ENCODE data around the gene APC. TPM values are rescaled to one million over a fixed set of nuclear protein-coding genes. Genes with fewer than 3 reads are reported as not detected.

Gene APC
- total RNA-seq, 2 donors from 2014 or later, result 58.6 to 83.7 TPM

DNA sequence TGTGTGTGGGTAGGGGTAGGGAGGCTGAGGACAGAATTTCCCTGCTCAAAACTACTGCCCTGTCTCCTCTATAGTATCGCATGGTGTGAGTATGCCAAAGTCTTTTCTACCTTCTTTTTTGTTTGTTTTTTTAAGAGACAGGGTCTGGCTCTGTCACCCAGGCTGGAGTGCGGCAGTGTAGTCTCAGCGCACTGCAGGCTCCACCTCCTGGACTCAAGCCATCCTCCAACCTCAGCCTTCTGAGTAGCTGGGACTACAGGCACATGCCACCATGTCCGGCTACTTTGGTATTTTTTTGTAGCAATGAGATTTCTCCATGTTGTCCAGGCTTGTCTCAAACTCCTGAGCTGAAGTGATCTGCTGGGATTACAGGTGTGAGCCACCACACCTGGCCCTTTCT lies 125.9 kb downstream of the APC start:
- TF ChIP-seq, protein P1, sequence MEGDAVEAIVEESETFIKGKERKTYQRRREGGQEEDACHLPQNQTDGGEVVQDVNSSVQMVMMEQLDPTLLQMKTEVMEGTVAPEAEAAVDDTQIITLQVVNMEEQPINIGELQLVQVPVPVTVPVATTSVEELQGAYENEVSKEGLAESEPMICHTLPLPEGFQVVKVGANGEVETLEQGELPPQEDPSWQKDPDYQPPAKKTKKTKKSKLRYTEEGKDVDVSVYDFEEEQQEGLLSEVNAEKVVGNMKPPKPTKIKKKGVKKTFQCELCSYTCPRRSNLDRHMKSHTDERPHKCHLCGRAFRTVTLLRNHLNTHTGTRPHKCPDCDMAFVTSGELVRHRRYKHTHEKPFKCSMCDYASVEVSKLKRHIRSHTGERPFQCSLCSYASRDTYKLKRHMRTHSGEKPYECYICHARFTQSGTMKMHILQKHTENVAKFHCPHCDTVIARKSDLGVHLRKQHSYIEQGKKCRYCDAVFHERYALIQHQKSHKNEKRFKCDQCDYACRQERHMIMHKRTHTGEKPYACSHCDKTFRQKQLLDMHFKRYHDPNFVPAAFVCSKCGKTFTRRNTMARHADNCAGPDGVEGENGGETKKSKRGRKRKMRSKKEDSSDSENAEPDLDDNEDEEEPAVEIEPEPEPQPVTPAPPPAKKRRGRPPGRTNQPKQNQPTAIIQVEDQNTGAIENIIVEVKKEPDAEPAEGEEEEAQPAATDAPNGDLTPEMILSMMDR (IDR thresholded peaks at IDR 0.05), result no peak
- no peak for DNase-seq (ENCODE audit: low spot score)
- no peak for ATAC-seq (ENCODE audit: insufficient number of reproducible peaks, low FRiP score, low read depth)
- Histone ChIP-seq H3K36me3 (peaks cover 20% of the 10 kb centered on the region), H3K9me3 (no peaks in the 10 kb centered on the region), H3K27ac (no peak overlapping the region), H3K4me3 (no peak overlapping the region), H3K4me1 (ENCODE audit: control insufficient read depth in 1 of 2, low read depth in 2 of 2) (peaks cover 16 to 26% of the 10 kb centered on the region in 2 donors), H3K27me3 (replicated peaks; ENCODE audit: insufficient read depth) (no peaks in the 10 kb centered on the region)

DNA sequence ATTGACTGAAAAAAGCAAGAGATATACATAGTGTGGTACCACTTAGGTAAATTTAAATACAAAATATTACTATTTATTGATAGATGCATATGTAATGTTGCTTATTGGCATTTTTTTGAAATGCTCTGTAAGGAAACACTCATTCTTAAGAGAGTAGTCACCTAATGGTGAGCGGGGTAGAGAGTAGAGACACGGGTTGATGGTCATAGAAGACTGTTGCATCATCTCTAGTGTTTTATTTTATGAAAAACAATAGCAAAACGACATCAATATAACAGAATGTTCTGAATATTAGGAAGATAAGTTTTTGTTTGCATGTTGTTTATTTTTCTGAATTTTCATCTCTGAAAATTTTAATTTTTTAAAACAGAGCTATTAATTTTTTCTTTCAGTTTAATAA lies 127.4 kb downstream of the APC start:
- H3K36me3 ChIP-seq, result peaks cover 26% of the 10 kb centered on the region
- ATAC-seq (ENCODE audit: insufficient number of reproducible peaks, low FRiP score, low read depth) (no peak), DNase-seq (ENCODE audit: low spot score) (no peak)

DNA sequence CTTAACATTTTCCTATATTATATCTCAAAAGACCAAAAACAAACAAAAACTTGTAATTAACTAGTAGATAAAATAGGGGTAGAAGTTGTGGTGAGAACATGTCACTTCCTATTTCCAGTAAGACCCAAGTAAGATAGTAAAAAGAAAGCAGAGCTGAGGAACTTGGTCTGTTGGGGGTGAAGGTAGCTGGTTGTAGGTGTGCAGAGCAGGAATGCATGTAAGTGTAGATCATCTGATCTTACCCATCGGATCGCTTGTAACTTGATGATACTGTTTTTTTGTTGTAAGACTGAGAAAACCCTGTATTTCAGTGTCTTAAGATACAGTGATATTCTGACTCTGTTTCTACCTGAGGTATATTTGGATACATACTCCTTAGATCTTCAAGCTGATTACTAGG lies 129.1 kb downstream of the APC start:
- H3K4me3 ChIP-seq, result no peak overlapping the region
- no peaks in the 10 kb centered on the region for H3K27me3 ChIP-seq (replicated peaks; ENCODE audit: insufficient read depth)
- DNase-seq (ENCODE audit: low spot score), result no peak
- TF ChIP-seq, protein P1 (IDR thresholded peaks at IDR 0.05), result no peak
- H3K9me3 ChIP-seq, result no peaks in the 10 kb centered on the region
- ATAC-seq (ENCODE audit: insufficient number of reproducible peaks, low FRiP score, low read depth), result no peak
- H3K4me1 ChIP-seq (ENCODE audit: control insufficient read depth in 1 of 2, low read depth in 2 of 2), result peaks cover 16 to 22% of the 10 kb centered on the region in 2 donors
- H3K36me3 ChIP-seq, result peaks cover 29% of the 10 kb centered on the region
- H3K27ac ChIP-seq, result no peak overlapping the region

More for the DNA sequence above, 127.4 kb downstream of the APC start:
- TF ChIP-seq, protein P1 (IDR thresholded peaks at IDR 0.05), result no peak
- H3K4me1 ChIP-seq (ENCODE audit: control insufficient read depth in 1 of 2, low read depth in 2 of 2), result peaks cover 16 to 26% of the 10 kb centered on the region in 2 donors
- H3K27ac ChIP-seq, result no peak overlapping the region
- no peak overlapping the region for H3K4me3 ChIP-seq
- no peaks in the 10 kb centered on the region for H3K9me3 ChIP-seq
- H3K27me3 ChIP-seq (replicated peaks; ENCODE audit: insufficient read depth), result no peaks in the 10 kb centered on the region

DNA sequence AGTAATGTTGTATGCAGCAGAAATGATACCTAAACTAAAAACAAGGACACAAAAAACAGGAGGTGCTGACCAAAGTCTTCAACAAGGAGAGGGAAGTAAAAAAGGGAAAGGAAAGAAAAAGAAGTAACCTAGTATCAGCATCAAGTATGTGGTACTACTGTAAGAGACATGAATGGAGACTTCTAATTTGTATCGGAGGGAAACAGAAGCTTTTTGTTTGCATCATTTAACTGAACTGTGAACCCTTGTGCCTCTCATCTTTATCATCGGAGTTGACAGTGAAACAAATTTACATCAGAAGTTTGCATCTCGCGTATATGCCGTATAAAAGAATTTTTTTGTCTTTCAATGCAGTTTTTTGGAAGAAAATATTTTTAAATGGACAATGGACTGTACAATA lies 129.7 kb downstream of the APC start:
- Histone ChIP-seq H3K4me1 (ENCODE audit: control insufficient read depth in 1 of 2, low read depth in 2 of 2) (peaks cover 11 to 17% of the 10 kb centered on the region in 2 donors), H3K9me3 (no peaks in the 10 kb centered on the region), H3K27me3 (replicated peaks; ENCODE audit: insufficient read depth) (no peaks in the 10 kb centered on the region), H3K36me3 (peaks cover 29% of the 10 kb centered on the region), H3K4me3 (no peak overlapping the region), H3K27ac (no peak overlapping the region)
- DNase-seq (ENCODE audit: low spot score) (no peak), ATAC-seq (ENCODE audit: insufficient number of reproducible peaks, low FRiP score, low read depth) (no peak)
- TF ChIP-seq, protein P1 (IDR thresholded peaks at IDR 0.05), result no peak

DNA sequence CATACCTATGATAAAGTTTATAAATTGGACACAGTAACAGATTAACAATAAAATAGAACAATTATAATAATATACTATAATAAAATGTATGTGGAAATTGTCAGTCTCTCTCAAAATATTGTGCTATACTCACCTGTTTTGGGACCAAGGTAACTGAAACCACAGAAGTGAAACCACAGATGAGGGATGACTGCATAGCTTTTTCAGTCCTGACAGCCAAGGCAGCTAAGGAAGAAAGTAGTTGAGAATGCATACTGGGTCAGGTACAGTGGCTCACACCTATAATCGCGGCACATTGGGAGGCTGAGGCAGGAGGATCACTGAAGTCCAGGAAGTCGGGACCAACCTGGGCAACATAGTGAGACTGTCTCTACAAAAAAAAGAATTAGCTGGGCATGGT lies 132.3 kb downstream of the APC start:
- Histone ChIP-seq H3K4me3 (no peak overlapping the region), H3K27ac (no peak overlapping the region), H3K36me3 (peaks cover 26% of the 10 kb centered on the region), H3K9me3 (no peaks in the 10 kb centered on the region), H3K4me1 (ENCODE audit: control insufficient read depth in 1 of 2, low read depth in 2 of 2) (no peaks in the 10 kb centered on the region), H3K27me3 (replicated peaks; ENCODE audit: insufficient read depth) (no peaks in the 10 kb centered on the region)
- no peak for DNase-seq (ENCODE audit: low spot score)
- ATAC-seq (ENCODE audit: insufficient number of reproducible peaks, low FRiP score, low read depth), result no peak
- TF ChIP-seq, protein P1 (IDR thresholded peaks at IDR 0.05), result no peak
